ENCODE measurements around the gene SSBP4. TPM values are rescaled to one million over a fixed set of nuclear protein-coding genes. Genes with fewer than 3 reads are reported as not detected.

Gene SSBP4
- total and polyA plus RNA-seq, 2 of the 8 experiments (the other 6 are each of a cell fraction or from before 2014, with no cell fraction given), result 26.4 to 33.7 TPM

DNA sequence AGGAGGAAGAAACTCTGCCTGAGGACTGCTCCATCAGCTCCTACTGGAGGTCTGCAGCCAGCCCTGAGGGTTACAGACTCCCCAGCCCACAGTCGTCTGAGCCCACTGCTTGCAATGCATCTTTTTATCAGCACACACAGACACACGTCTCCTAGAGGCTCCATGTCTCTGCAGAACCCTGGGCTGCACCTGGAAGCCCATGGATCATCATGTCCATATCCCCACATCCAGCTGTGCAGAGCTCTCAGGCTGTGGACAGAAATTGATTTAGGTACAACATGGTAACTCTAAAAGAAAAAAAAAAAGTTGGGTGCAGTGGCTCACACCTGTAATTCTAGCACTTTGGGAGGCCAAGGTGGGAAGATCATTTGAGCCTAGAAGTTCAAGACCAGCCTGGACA, 51.6 kb downstream of the SSBP4 start:
- Histone ChIP-seq H3K9me3 (ENCODE audit: insufficient read depth in 2 of 2, low read depth in 1 of 2, low read length in 1 of 2) (no peaks in the 10 kb centered on the region), H2BK12ac (ENCODE audit: low read depth, low read length) (no peak overlapping the region), H3K4me2 (ENCODE audit: insufficient read depth in 1 of 2, low read depth in 2 of 2, low read length in 2 of 2) (no peak overlapping the region), H3K4me1 (replicated peaks in 1 of 4; ENCODE audit: control insufficient read depth in 3 of 4, insufficient read depth in 4 of 4, low read length in 3 of 4) (peaks cover 0 to 1% (median 0%) of the 10 kb centered on the region in 4 experiments; a peak in 2 of 7 replicates), H4K8ac (ENCODE audit: extremely low read depth, insufficient read depth, low read length) (no peak overlapping the region), H3K79me2 (ENCODE audit: control insufficient read depth in 1 of 2, insufficient read depth in 2 of 2, low read length in 2 of 2) (peaks cover 0 to 4% of the 10 kb centered on the region in 2 experiments; a peak in 1 of 4 replicates), H2BK5ac (ENCODE audit: low read depth, low read length) (no peak overlapping the region), H2BK15ac (ENCODE audit: low read length) (no peak overlapping the region), H3K27me3 (replicated peaks in 1 of 4; ENCODE audit: control insufficient read depth in 3 of 4, extremely low read depth in 1 of 4, insufficient read depth in 3 of 4, low read length in 3 of 4) (no peaks in the 10 kb centered on the region), H2BK120ac (replicated peaks; ENCODE audit: low read depth, low read length) (no peak overlapping the region), H2AK5ac (ENCODE audit: low read depth, low read length) (no peak overlapping the region), H4K91ac (replicated peaks; ENCODE audit: insufficient read length, low read length) (peak overlapping the region; percentile 16), H3K27ac (ENCODE audit: low read depth, low read length) (no peak overlapping the region), H3K79me1 (ENCODE audit: low read depth, low read length) (peaks cover 14% of the 10 kb centered on the region), H3K23me2 (ENCODE audit: low read depth, low read length) (peaks cover 8% of the 10 kb centered on the region; the same call in 1 of the 2 replicates), H3K56ac (replicated peaks; ENCODE audit: insufficient read length, low read depth, low read length) (no peak overlapping the region), H3K18ac (ENCODE audit: extremely low read depth, low read length) (no peak overlapping the region), H3K14ac (ENCODE audit: insufficient read length) (no peak overlapping the region), H4K5ac (ENCODE audit: insufficient read length, low read depth, low read length) (no peak overlapping the region), H2BK20ac (ENCODE audit: low read length) (no peak overlapping the region), H3K4me3 (ENCODE audit: extremely low read depth in 1 of 4, insufficient read depth in 2 of 4, low read depth in 3 of 4, low read length in 4 of 4) (no peak overlapping the region), H3K23ac (ENCODE audit: insufficient read length) (no peak overlapping the region), H3K36me3 (ENCODE audit: control insufficient read depth in 2 of 4, insufficient read depth in 4 of 4, low read length in 3 of 4) (no peaks in the 10 kb centered on the region), H3K9ac (replicated peaks in 1 of 4; ENCODE audit: extremely low read depth in 1 of 4, low read depth in 3 of 4, low read length in 3 of 4) (no peak overlapping the region), H3K4ac (replicated peaks; ENCODE audit: insufficient read length, low read depth, low read length) (no peak overlapping the region), H2AFZ (ENCODE audit: low read length) (no peak overlapping the region), H4K20me1 (replicated peaks in 1 of 2; ENCODE audit: control insufficient read depth in 1 of 2, insufficient read depth in 2 of 2, low read length in 2 of 2) (peaks cover 11 to 20% of the 10 kb centered on the region in 2 experiments)
- ChIA-PET POLR2A (ENCODE audit: partially characterized antibody) (no interaction called here), CTCF (ENCODE audit: partially characterized antibody) (interaction anchor here (0.9 to 11.1 kb wide), 19 partner anchors 7 to 159 kb away, joined by 3 to 213 read pairs (median 9); partner anchors contain the start of genes ELL and REX1BD)
- DNase-seq (ENCODE audit: low read depth in 1 of 2, low spot score in 2 of 2) (no peak), FAIRE-seq (no peak)
- 79% methylated on average over 2 of the region's 2 CpGs; no CpG with 5 or more reads in 1 of the 2 experiments for WGBS, 2 experiments (ENCODE audit: extremely low coverage in 1 of 2, insufficient coverage in 1 of 2, insufficient read length in 1 of 2, insufficient replicate concordance in 2 of 2, low coverage in 1 of 2, low lambda C conversion rate in 2 of 2, missing lambda C conversion rate in 1 of 2)
- TF ChIP-seq HDAC2 (IDR thresholded peaks at IDR 0.05; ENCODE audit: borderline replicate concordance in 1 of 2, low read depth in 2 of 2, low read length in 2 of 2), result no peak
- TF ChIP-seq EZH2 (IDR thresholded peaks at IDR 0.05; ENCODE audit: low read depth, low read length, severe bottlenecking), result no peak
- TF ChIP-seq POLR2A (IDR thresholded peaks at IDR 0.05; ENCODE audit: control extremely low read depth in 1 of 2, low read depth in 2 of 2, low read length in 2 of 2), result no peak
- no peak for TF ChIP-seq CBX8 (IDR thresholded peaks at IDR 0.05; ENCODE audit: borderline replicate concordance, low read depth, low read length)
- no peak for TF ChIP-seq JUN (IDR thresholded peaks at IDR 0.05; ENCODE audit: low read depth, low read length)
- TF ChIP-seq KDM5A (IDR thresholded peaks at IDR 0.05; ENCODE audit: low read length), result no peak
- no peak for TF ChIP-seq GTF2F1 (IDR thresholded peaks at IDR 0.05; ENCODE audit: borderline replicate concordance, low read depth, low read length)
- TF ChIP-seq KDM4A (IDR thresholded peaks at IDR 0.05; ENCODE audit: low read depth, low read length, severe bottlenecking), result no peak
- no peak for TF ChIP-seq BACH1 (IDR thresholded peaks at IDR 0.05; ENCODE audit: low read length)
- TF ChIP-seq CEBPB (IDR thresholded peaks at IDR 0.05; ENCODE audit: low read depth, low read length), result no peak
- TF ChIP-seq KDM1A (IDR thresholded peaks at IDR 0.05; ENCODE audit: borderline replicate concordance, low read length), result no peak
- TF ChIP-seq NANOG (IDR thresholded peaks at IDR 0.05; ENCODE audit: insufficient read depth, low read depth, low read length, poor library complexity, severe bottlenecking), result no peak
- TF ChIP-seq ASH2L (IDR thresholded peaks at IDR 0.05; ENCODE audit: low read length), result no peak
- no peak for TF ChIP-seq TAF7 (optimal IDR thresholded peaks at IDR 0.05; ENCODE audit: borderline replicate concordance, low read depth, low read length)
- no peak for TF ChIP-seq EGR1 (IDR thresholded peaks at IDR 0.05; ENCODE audit: borderline replicate concordance, low read depth, low read length)

Data from H1 (cell line).